Stimulated activated CD8-positive, alpha-beta memory T cell treated with anti-CD3 and anti-CD28 coated beads, Interleukin-4, amount 100 ng/mL, for 4 hours (primary cell): ENCODE results near the gene ENOX1.

Experiments used
- DNase-seq, 2 donors: peaks; one replicate each; pipeline ENCODE4 v3.0.0-alpha.2; 2020; ENCODE audit warnings: low read depth in 2 of 2, low spot score in 1 of 2

ENOX1 gene

GRCh38 chr13:43675577-43675976 is 111.2 kb downstream of the ENOX1 start:
- DNase-seq, result no peak

GRCh38 chr13:43669964-43670363 is 116.8 kb downstream of the ENOX1 start:
- no peak for DNase-seq

GRCh38 chr13:43669101-43669500 is 117.7 kb downstream of the ENOX1 start:
- no peak for DNase-seq

GRCh38 chr13:43666403-43666802 is 120.4 kb downstream of the ENOX1 start:
- no peak for DNase-seq

GRCh38 chr13:43665388-43665787 is 121.4 kb downstream of the ENOX1 start:
- no peak for DNase-seq

- DNase-seq, result no peak
These were observed 122.0 kb downstream of the ENOX1 start for GRCh38 chr13:43664700-43665191.

- DNase-seq, result no peak
These were observed 123.2 kb downstream of the ENOX1 start for GRCh38 chr13:43663474-43664090.

GRCh38 chr13:43662976-43663375 is 123.8 kb downstream of the ENOX1 start:
- no peak for DNase-seq

- no peak for DNase-seq
These were observed 125.5 kb downstream of the ENOX1 start for GRCh38 chr13:43661161-43661830.

GRCh38 chr13:43657485-43657884 is 129.3 kb downstream of the ENOX1 start:
- no peak for DNase-seq

- no peak for DNase-seq
These were observed 132.8 kb downstream of the ENOX1 start for GRCh38 chr13:43653980-43654379.

- no peak for DNase-seq
These were observed 133.4 kb downstream of the ENOX1 start for GRCh38 chr13:43653395-43653794.

GRCh38 chr13:43652760-43653159 is 134.0 kb downstream of the ENOX1 start:
- DNase-seq, result no peak

- no peak for DNase-seq
These were observed 135.9 kb downstream of the ENOX1 start for GRCh38 chr13:43650882-43651281.

GRCh38 chr13:43648733-43649132 is 138.0 kb downstream of the ENOX1 start:
- no peak for DNase-seq

GRCh38 chr13:43647471-43647870 is 139.3 kb downstream of the ENOX1 start:
- DNase-seq, result no peak

GRCh38 chr13:43640476-43640875 is 146.3 kb downstream of the ENOX1 start:
- no peak for DNase-seq

GRCh38 chr13:43631106-43631505 is 155.7 kb downstream of the ENOX1 start:
- no peak for DNase-seq

- no peak for DNase-seq
These were observed 156.9 kb downstream of the ENOX1 start for GRCh38 chr13:43629691-43630480.

GRCh38 chr13:43626994-43627393 is 159.8 kb downstream of the ENOX1 start:
- no peak for DNase-seq

- DNase-seq, result no peak
These were observed 172.7 kb downstream of the ENOX1 start for GRCh38 chr13:43614063-43614462.
